ENCODE results near the gene FLT3.

Gene FLT3

DNA sequence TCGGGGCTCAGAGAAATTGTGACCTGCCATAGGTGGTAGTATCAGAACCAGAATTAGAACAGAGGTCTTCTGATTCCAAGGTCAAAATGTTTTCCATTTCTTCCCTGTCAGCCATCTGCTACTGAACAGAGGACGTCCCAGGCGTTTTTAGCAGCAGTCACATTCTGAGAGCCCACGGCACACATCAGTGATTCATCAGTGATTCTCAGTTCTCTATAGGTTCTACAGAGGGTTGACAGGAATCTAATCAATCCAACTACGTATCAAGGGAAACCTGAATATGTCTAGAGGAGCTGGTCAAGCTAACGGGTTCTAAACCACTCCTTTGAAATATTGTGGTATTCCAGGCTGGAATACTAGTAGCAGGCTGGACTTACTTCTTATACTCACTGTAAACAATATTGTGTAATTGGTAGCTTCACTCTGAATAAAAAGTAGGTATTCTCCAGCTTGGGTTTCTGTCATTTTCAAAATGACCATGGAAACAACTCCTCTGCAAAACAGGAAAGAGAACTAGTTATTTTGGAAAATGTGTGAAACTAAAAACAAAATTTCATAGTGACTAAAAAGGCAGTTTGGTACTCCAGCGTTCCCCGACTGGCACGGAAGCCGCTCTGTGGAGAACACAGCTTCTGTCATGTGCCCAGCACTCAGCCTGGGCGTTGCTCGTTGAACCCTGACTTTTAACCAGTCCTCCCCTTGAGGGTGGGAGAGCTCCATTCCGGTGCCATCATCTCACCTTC is 43.2 kb downstream of the FLT3 start:
- TF ChIP-seq POLR2AphosphoS5 (IDR thresholded peaks at IDR 0.05; ENCODE audit: borderline replicate concordance, low read depth, low read length) (no peak), EZH2 (IDR thresholded peaks at IDR 0.05) (no peak), FOXP2 (optimal IDR thresholded peaks at IDR 0.05; ENCODE audit: control extremely low read depth, extremely low read length, insufficient read depth) (no peak)
- Histone ChIP-seq H3K36me3 (ENCODE audit: insufficient read depth, low read length) (no peaks in the 10 kb centered on the region), H3K4me3 (no peak overlapping the region), H3K9ac (ENCODE audit: insufficient read length) (no peak overlapping the region), H3K9me3 (ENCODE audit: low read depth, low read length) (no peaks in the 10 kb centered on the region), H3K27ac (no peak overlapping the region)
- DNase-seq (ENCODE audit: low read depth, low spot score) = no peak

DNA sequence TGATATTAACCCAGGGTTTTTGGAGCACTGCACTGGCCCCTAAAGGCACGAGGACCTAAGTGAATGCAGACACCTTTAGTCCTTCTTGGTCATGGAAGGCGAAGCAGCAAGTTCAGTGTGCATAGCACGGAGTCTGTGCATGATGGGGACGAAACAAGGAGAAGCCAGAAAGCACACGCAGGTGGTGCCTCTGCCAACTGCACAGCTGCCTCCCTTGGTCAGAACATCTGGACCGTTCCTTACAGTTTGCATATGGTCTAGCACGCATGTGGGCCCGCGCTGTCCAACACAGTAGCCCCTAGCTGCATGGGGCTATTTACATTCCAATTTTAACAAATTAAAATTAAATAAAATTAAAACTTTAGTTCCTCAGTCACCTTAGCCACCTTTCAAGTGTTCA is 44.0 kb downstream of the FLT3 start:
- H3K27ac ChIP-seq = no peak overlapping the region
- H3K9me3 ChIP-seq (ENCODE audit: low read depth, low read length) = no peaks in the 10 kb centered on the region
- H3K4me3 ChIP-seq = no peak overlapping the region
- no peaks in the 10 kb centered on the region for H3K36me3 ChIP-seq (ENCODE audit: insufficient read depth, low read length)
- no peak overlapping the region for H3K9ac ChIP-seq (ENCODE audit: insufficient read length)
- TF ChIP-seq EZH2 (IDR thresholded peaks at IDR 0.05) (no peak), FOXP2 (optimal IDR thresholded peaks at IDR 0.05; ENCODE audit: control extremely low read depth, extremely low read length, insufficient read depth) (no peak), POLR2AphosphoS5 (IDR thresholded peaks at IDR 0.05; ENCODE audit: borderline replicate concordance, low read depth, low read length) (no peak)
- no peak for DNase-seq (ENCODE audit: low read depth, low spot score)

- Histone ChIP-seq H3K27ac (no peak overlapping the region), H3K4me3 (no peak overlapping the region), H3K9me3 (ENCODE audit: low read depth, low read length) (no peaks in the 10 kb centered on the region), H3K9ac (ENCODE audit: insufficient read length) (no peak overlapping the region), H3K36me3 (ENCODE audit: insufficient read depth, low read length) (no peaks in the 10 kb centered on the region)
- no peak for TF ChIP-seq FOXP2 (optimal IDR thresholded peaks at IDR 0.05; ENCODE audit: control extremely low read depth, extremely low read length, insufficient read depth)
- no peak for TF ChIP-seq POLR2AphosphoS5 (IDR thresholded peaks at IDR 0.05; ENCODE audit: borderline replicate concordance, low read depth, low read length)
- TF ChIP-seq EZH2 (IDR thresholded peaks at IDR 0.05) = no peak
- DNase-seq (ENCODE audit: low read depth, low spot score) = no peak
These were observed 45.0 kb downstream of the FLT3 start for GRCh38 chr13:28055357-28055756.

DNA sequence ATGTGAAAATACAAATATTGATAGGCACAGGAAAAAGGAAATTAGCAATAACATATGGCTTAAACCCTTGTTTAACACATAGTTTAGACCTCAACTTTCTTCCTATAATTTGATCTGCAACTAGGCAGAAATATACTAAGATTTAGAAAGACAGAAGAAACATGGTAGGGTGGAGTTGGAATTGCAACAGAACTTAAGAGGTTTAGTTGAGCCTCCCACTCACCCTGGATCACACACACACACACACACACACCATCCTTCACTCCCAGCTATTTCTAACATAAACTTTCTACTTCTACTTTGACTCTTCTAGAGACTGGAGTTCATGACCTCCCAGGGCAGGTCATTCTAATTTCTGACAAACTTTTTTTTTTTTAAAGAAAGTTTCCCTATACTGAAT is 47.4 kb downstream of the FLT3 start:
- Histone ChIP-seq H3K9me3 (ENCODE audit: low read depth, low read length) (no peaks in the 10 kb centered on the region), H3K27ac (no peak overlapping the region), H3K9ac (ENCODE audit: insufficient read length) (no peak overlapping the region), H3K36me3 (ENCODE audit: insufficient read depth, low read length) (no peaks in the 10 kb centered on the region), H3K4me3 (no peak overlapping the region)
- TF ChIP-seq POLR2AphosphoS5 (IDR thresholded peaks at IDR 0.05; ENCODE audit: borderline replicate concordance, low read depth, low read length) (no peak), FOXP2 (optimal IDR thresholded peaks at IDR 0.05; ENCODE audit: control extremely low read depth, extremely low read length, insufficient read depth) (no peak), EZH2 (IDR thresholded peaks at IDR 0.05) (no peak)
- no peak for DNase-seq (ENCODE audit: low read depth, low spot score)

DNA sequence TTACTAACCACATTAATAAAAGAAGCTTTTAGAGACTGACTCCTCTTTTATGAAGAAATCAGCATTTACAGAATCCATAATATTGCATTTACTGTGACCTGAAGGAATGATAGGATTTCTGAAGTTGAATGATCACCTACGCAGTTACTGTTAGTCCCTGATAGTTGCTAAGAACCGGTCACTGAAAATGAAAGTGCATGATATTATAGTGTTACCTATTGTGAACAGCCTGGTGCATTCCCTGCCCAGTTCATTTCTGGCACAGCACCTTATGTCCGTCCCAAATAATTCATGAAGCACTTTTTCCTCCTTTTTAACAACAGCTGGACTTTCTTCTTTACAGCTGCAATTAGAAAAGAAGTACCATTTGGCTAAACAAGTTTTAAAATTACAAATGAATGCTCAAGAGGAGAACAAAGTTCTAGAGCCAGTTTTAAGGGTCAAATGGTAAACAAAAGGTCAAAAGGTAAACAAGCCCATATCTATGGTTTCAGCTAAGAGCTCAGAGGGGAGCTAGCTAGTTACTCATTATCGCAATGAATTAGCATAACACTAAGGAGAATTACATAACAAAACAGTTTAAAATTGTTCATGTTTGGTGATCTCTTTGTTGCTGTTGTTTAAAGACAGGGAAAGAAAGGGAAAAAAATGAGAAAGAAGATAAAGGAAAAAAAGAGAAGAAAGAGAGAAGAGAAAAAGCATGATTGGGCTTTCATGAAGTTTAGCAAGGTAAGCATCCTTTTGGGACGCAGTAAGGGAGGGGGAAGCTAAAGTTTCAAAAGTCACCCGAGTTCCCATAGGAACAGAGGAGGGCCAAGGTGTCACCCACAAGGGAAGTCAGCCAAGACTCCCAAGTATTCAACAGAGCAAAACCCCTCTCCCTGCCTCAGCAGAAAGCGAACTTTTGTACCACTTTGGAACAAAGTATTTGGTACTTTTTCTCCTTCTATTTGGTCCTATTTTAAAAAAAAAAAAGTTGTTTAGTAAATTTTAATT is 50.2 kb downstream of the FLT3 start:
- Histone ChIP-seq H3K9me3 (ENCODE audit: low read depth, low read length) (no peaks in the 10 kb centered on the region), H3K9ac (ENCODE audit: insufficient read length) (no peak overlapping the region), H3K4me3 (no peak overlapping the region), H3K27ac (no peak overlapping the region), H3K36me3 (ENCODE audit: insufficient read depth, low read length) (no peaks in the 10 kb centered on the region)
- DNase-seq (ENCODE audit: low read depth, low spot score) = no peak
- TF ChIP-seq FOXP2 (optimal IDR thresholded peaks at IDR 0.05; ENCODE audit: control extremely low read depth, extremely low read length, insufficient read depth) (no peak), POLR2AphosphoS5 (IDR thresholded peaks at IDR 0.05; ENCODE audit: borderline replicate concordance, low read depth, low read length) (no peak), EZH2 (IDR thresholded peaks at IDR 0.05) (no peak)

DNA sequence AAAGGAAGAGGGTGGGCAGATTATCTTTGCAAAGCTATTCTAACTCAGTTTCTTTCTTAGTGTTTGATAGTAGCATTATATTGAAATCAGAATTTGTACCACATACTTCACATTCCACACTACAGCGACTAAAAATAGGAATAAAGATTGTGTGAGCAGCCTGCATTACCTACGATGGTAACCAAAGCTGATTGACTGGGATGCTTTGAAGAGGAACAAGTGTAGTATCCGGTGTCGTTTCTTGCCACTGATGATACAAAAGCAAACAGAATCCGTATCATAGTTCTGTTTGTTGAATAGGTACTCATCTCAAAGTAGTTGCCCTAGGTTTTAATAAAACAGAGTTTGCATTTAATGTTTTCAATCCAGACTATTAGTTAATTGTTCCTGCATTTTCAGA is 51.2 kb downstream of the FLT3 start:
- H3K36me3 ChIP-seq (ENCODE audit: insufficient read depth, low read length) = no peaks in the 10 kb centered on the region
- TF ChIP-seq POLR2AphosphoS5 (IDR thresholded peaks at IDR 0.05; ENCODE audit: borderline replicate concordance, low read depth, low read length) = no peak
- TF ChIP-seq FOXP2 (optimal IDR thresholded peaks at IDR 0.05; ENCODE audit: control extremely low read depth, extremely low read length, insufficient read depth) = no peak
- no peak for TF ChIP-seq EZH2 (IDR thresholded peaks at IDR 0.05)
- no peaks in the 10 kb centered on the region for H3K9me3 ChIP-seq (ENCODE audit: low read depth, low read length)
- no peak overlapping the region for H3K27ac ChIP-seq
- no peak overlapping the region for H3K4me3 ChIP-seq
- no peak overlapping the region for H3K9ac ChIP-seq (ENCODE audit: insufficient read length)
- no peak for DNase-seq (ENCODE audit: low read depth, low spot score)

DNA sequence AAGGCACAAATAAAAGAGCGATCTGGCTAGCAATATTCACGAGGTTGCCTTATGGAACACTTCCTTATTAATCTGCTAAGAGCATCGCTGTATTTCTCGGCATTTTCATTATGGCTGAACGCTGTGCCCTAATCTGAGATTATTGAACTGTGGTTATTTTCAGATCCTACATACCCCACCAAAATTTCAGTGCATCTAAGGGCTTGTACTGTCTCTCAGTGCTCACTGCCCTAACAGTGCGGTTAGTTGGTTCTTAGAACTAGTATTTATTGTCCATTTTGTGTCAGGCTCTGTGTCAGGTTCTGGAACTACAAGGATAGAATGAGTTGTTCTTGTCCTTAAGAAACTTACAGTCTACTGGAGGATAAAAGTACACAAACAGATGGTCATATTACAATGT is 51.6 kb downstream of the FLT3 start:
- Histone ChIP-seq H3K9ac (ENCODE audit: insufficient read length) (no peak overlapping the region), H3K36me3 (ENCODE audit: insufficient read depth, low read length) (no peaks in the 10 kb centered on the region), H3K4me3 (no peak overlapping the region), H3K27ac (no peak overlapping the region), H3K9me3 (ENCODE audit: low read depth, low read length) (no peaks in the 10 kb centered on the region)
- no peak for DNase-seq (ENCODE audit: low read depth, low spot score)
- TF ChIP-seq EZH2 (IDR thresholded peaks at IDR 0.05) (no peak), FOXP2 (optimal IDR thresholded peaks at IDR 0.05; ENCODE audit: control extremely low read depth, extremely low read length, insufficient read depth) (no peak), POLR2AphosphoS5 (IDR thresholded peaks at IDR 0.05; ENCODE audit: borderline replicate concordance, low read depth, low read length) (no peak)

- TF ChIP-seq POLR2AphosphoS5 (IDR thresholded peaks at IDR 0.05; ENCODE audit: borderline replicate concordance, low read depth, low read length) (no peak), FOXP2 (optimal IDR thresholded peaks at IDR 0.05; ENCODE audit: control extremely low read depth, extremely low read length, insufficient read depth) (no peak), EZH2 (IDR thresholded peaks at IDR 0.05) (no peak)
- Histone ChIP-seq H3K27ac (no peak overlapping the region), H3K4me3 (no peak overlapping the region), H3K36me3 (ENCODE audit: insufficient read depth, low read length) (no peaks in the 10 kb centered on the region), H3K9me3 (ENCODE audit: low read depth, low read length) (no peaks in the 10 kb centered on the region), H3K9ac (ENCODE audit: insufficient read length) (no peak overlapping the region)
- no peak for DNase-seq (ENCODE audit: low read depth, low spot score)
These were observed 52.5 kb downstream of the FLT3 start for GRCh38 chr13:28047757-28048388.

Data from SK-N-MC (cell line).